ENCODE data around the gene GPA33.

Gene GPA33

GRCh38 chr1:167136191-167136614, 46.0 kb upstream of the GPA33 start:
- TF ChIP-seq CTCF (IDR thresholded peaks at IDR 0.05; ENCODE audit: insufficient read depth, low read length, poor library complexity, severe bottlenecking), result no peak
- H3K36me3 ChIP-seq (ENCODE audit: control insufficient read depth, insufficient read depth, low read length), result no peaks in the 10 kb centered on the region
- DNase-seq (ENCODE audit: extremely low read depth, insufficient read length), result no peak
- no peaks in the 10 kb centered on the region; the same call in 1 of the 2 replicates for H3K27me3 ChIP-seq (replicated peaks; ENCODE audit: control insufficient read depth, insufficient read depth, low read length)
- H3K4me3 ChIP-seq (replicated peaks; ENCODE audit: low read depth, low read length), result no peak overlapping the region

GRCh38 chr1:167135281-167135840, 45.2 kb upstream of the GPA33 start:
- H3K36me3 ChIP-seq (ENCODE audit: control insufficient read depth, insufficient read depth, low read length), result no peaks in the 10 kb centered on the region
- no peak overlapping the region for H3K4me3 ChIP-seq (replicated peaks; ENCODE audit: low read depth, low read length)
- no peak for TF ChIP-seq CTCF (IDR thresholded peaks at IDR 0.05; ENCODE audit: insufficient read depth, low read length, poor library complexity, severe bottlenecking)
- no peak for DNase-seq (ENCODE audit: extremely low read depth, insufficient read length)
- no peaks in the 10 kb centered on the region; the same call in 1 of the 2 replicates for H3K27me3 ChIP-seq (replicated peaks; ENCODE audit: control insufficient read depth, insufficient read depth, low read length)

GRCh38 chr1:167132301-167133010, 42.3 kb upstream of the GPA33 start:
- no peak for TF ChIP-seq CTCF (IDR thresholded peaks at IDR 0.05; ENCODE audit: insufficient read depth, low read length, poor library complexity, severe bottlenecking)
- H3K36me3 ChIP-seq (ENCODE audit: control insufficient read depth, insufficient read depth, low read length), result no peaks in the 10 kb centered on the region
- H3K27me3 ChIP-seq (replicated peaks; ENCODE audit: control insufficient read depth, insufficient read depth, low read length), result no peaks in the 10 kb centered on the region; the same call in 1 of the 2 replicates
- no peak overlapping the region for H3K4me3 ChIP-seq (replicated peaks; ENCODE audit: low read depth, low read length)
- no peak for DNase-seq (ENCODE audit: extremely low read depth, insufficient read length)

- no peaks in the 10 kb centered on the region for H3K36me3 ChIP-seq (ENCODE audit: control insufficient read depth, insufficient read depth, low read length)
- no peak overlapping the region for H3K4me3 ChIP-seq (replicated peaks; ENCODE audit: low read depth, low read length)
- no peak for TF ChIP-seq CTCF (IDR thresholded peaks at IDR 0.05; ENCODE audit: insufficient read depth, low read length, poor library complexity, severe bottlenecking)
Measured at GRCh38 chr1:167130829-167131510, 40.8 kb upstream of the GPA33 start.

GRCh38 chr1:167128261-167129227, 38.4 kb upstream of the GPA33 start:
- no peak overlapping the region for H3K4me3 ChIP-seq (replicated peaks; ENCODE audit: low read depth, low read length)
- no peaks in the 10 kb centered on the region for H3K36me3 ChIP-seq (ENCODE audit: control insufficient read depth, insufficient read depth, low read length)
- no peak for TF ChIP-seq CTCF (IDR thresholded peaks at IDR 0.05; ENCODE audit: insufficient read depth, low read length, poor library complexity, severe bottlenecking)
- DNase-seq (ENCODE audit: extremely low read depth, insufficient read length), result no peak
- H3K27me3 ChIP-seq (replicated peaks; ENCODE audit: control insufficient read depth, insufficient read depth, low read length), result no peaks in the 10 kb centered on the region; the same call in none of the 2 replicates

More at GRCh38 chr1:167130829-167131510, 40.8 kb upstream of the GPA33 start:
- DNase-seq (ENCODE audit: extremely low read depth, insufficient read length), result no peak
- H3K27me3 ChIP-seq (replicated peaks; ENCODE audit: control insufficient read depth, insufficient read depth, low read length), result no peaks in the 10 kb centered on the region; the same call in none of the 2 replicates
